ENCODE measurements around the gene PANK3. TPM values are rescaled to one million over a fixed set of nuclear protein-coding genes. Genes with fewer than 3 reads are reported as not detected.

Gene PANK3
- total and polyA plus RNA-seq, 9 of the 15 experiments (the other 6 are each of a cell fraction or from before 2014, with no cell fraction given): 5.9 to 50.4 (median 29.7) TPM

GRCh38 chr5:168579488-168580226, 489 bp upstream of the PANK3 start (continued):
- TF ChIP-seq GABPB2 (CRISPR knock-in tag; conservative IDR thresholded peaks at IDR 0.05) (no peak), PTRF (tag; IDR thresholded peaks at IDR 0.05) (no peak), PTTG1 (tag; IDR thresholded peaks at IDR 0.05; ENCODE audit: low read depth) (no peak), ZNF512 (tag; IDR thresholded peaks at IDR 0.05) (no peak), MCM3 (IDR thresholded peaks at IDR 0.05) (no peak), TAF7 (tag; IDR thresholded peaks at IDR 0.05) (peak; percentile 67; the same call in 1 of the 2 replicates), ZNF253 (CRISPR knock-in tag; conservative IDR thresholded peaks at IDR 0.05) (no peak), PHF20 (IDR thresholded peaks at IDR 0.05; ENCODE audit: partially characterized antibody) (no peak), ZNF76 (CRISPR knock-in tag; IDR thresholded peaks at IDR 0.05; ENCODE audit: borderline replicate concordance) (no peak), POLR2H (tag; IDR thresholded peaks at IDR 0.05; ENCODE audit: low read depth) (peak; percentile 93), ZBTB11 (CRISPR knock-in tag; IDR thresholded peaks at IDR 0.05) (peak in 1 of 3 experiments; percentile 74; a peak in 1 of 6 replicates), TBP (optimal IDR thresholded peaks at IDR 0.05; ENCODE audit: low read depth, low read length) (peak; percentile 86), MBD2 (IDR thresholded peaks at IDR 0.05; ENCODE audit: borderline replicate concordance, low read depth) (peak; percentile 88), RCOR1 (IDR thresholded peaks at IDR 0.05; ENCODE audit: borderline replicate concordance in 1 of 2, low read depth in 2 of 2, low read length in 2 of 2) (peak in 1 of 2 experiments; percentile 64; a peak in 2 of 4 replicates), ZSCAN32 (CRISPR knock-in tag; IDR thresholded peaks at IDR 0.05) (no peak), EWSR1 (IDR thresholded peaks at IDR 0.05; ENCODE audit: borderline replicate concordance, low read depth, partially characterized antibody) (no peak), GABPA (tag; conservative IDR thresholded peaks at IDR 0.05; ENCODE audit: low read depth) (peak; percentile 97), PATZ1 (CRISPR knock-in tag; IDR thresholded peaks at IDR 0.05; ENCODE audit: borderline replicate concordance) (no peak)
- TF ChIP-seq, protein P1, sequence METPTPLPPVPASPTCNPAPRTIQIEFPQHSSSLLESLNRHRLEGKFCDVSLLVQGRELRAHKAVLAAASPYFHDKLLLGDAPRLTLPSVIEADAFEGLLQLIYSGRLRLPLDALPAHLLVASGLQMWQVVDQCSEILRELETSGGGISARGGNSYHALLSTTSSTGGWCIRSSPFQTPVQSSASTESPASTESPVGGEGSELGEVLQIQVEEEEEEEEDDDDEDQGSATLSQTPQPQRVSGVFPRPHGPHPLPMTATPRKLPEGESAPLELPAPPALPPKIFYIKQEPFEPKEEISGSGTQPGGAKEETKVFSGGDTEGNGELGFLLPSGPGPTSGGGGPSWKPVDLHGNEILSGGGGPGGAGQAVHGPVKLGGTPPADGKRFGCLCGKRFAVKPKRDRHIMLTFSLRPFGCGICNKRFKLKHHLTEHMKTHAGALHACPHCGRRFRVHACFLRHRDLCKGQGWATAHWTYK (CRISPR knock-in tag; IDR thresholded peaks at IDR 0.05): peak; percentile 77; the same call in 1 of the 2 replicates

All from K562 (cell line).